Uterus (tissue), 4 donors: Measurements from ENCODE around the gene RRP1B. TPM values are rescaled to one million over a fixed set of nuclear protein-coding genes. Genes with fewer than 3 reads are reported as not detected.

Source experiments
- DNase-seq, 2 donors: peaks; one replicate each; pipeline ENCODE4 v3.0.0-alpha.2; 2019 to 2020
- H3K27ac ChIP-seq, 2 donors: fragments of 200-600 bp; sonication (generic); 1 replicate in 1 of 2; 2 replicates in 1 of 2; pipeline ENCODE4 v1.5.1; 2016 to 2018
- H3K27me3 ChIP-seq, 2 donors: fragments of 200-600 bp; sonication (generic); one replicate each; pipeline ENCODE4 v1.5.1; 2018 to 2019; ENCODE audit warnings: control low read depth in 1 of 2
- H3K36me3 ChIP-seq, 2 donors: fragments of 200-600 bp; sonication (generic); one replicate each; pipeline ENCODE4 v1.5.1; 2019; ENCODE audit warnings: control low read depth in 1 of 2
- H3K4me1 ChIP-seq, 2 donors: fragments of 200-600 bp; sonication (generic); one replicate each; pipeline ENCODE4 v1.5.1; 2018 to 2019; ENCODE audit warnings: control low read depth in 1 of 2
- H3K4me3 ChIP-seq, 2 donors: fragments of 200-600 bp; sonication (generic); 1 replicate in 1 of 2; 2 replicates in 1 of 2; pipeline ENCODE4 v1.5.1; 2018 to 2019; ENCODE audit warnings: mild to moderate bottlenecking in 1 of 2
- H3K9me3 ChIP-seq, 2 donors: fragments of 200-600 bp; sonication (generic); one replicate each; pipeline ENCODE4 v1.5.1; 2019; ENCODE audit warnings: control low read depth in 1 of 2
- CTCF ChIP-seq, 4 experiments: fragments of 200-600 bp in 2 of 4; fragments of 450-650 bp in 2 of 4; sonication (generic) in 2 of 4; IDR thresholded peaks; one replicate each; pipeline ENCODE4 v1.5.1; 2016 to 2019; ENCODE audit warnings: antibody characterized with exemption in 4 of 4, mild to moderate bottlenecking in 2 of 4, moderate library complexity in 1 of 4
- POLR2A ChIP-seq, 2 donors: fragments of 450-650 bp; IDR thresholded peaks; one replicate each; pipeline ENCODE4 v1.6.1; 2016; ENCODE audit warnings: antibody characterized with exemption in 2 of 2, mild to moderate bottlenecking in 1 of 2, moderate library complexity in 1 of 2
- intact Hi-C: fragments of 100-400 bp; cut with DNase I; formaldehyde crosslinking; loops from one replicate; pipeline ENCODE4 v1.15.1; 2023; ENCODE audit warnings: low total_unique reads
- total RNA-seq, 4 donors: library from RNA; depleted of rRNA in 3 of 4; stranded (reverse); fragments of >200 nt in 3 of 4; gene quantifications; one replicate each; pipeline versions ENCODE4 v1.1.0 to v1.2.4, GENCODE V29; 2014 to 2023
- donor health status: DM: yes; HTN: yes; CAD: no.

RRP1B gene
- total RNA-seq, 4 donors from 2014 or later, result 9.7 to 28.1 (median 19.3) TPM

GRCh38 chr21:43721939-43722338 lies 62.6 kb downstream of the RRP1B start:
- no peak overlapping the region for H3K27ac ChIP-seq
- no peaks in the 10 kb centered on the region for H3K9me3 ChIP-seq
- no peaks in the 10 kb centered on the region for H3K36me3 ChIP-seq
- TF ChIP-seq CTCF (IDR thresholded peaks at IDR 0.05), result no peak
- no peak for TF ChIP-seq POLR2A (IDR thresholded peaks at IDR 0.05)
- peaks cover 3 to 22% of the 10 kb centered on the region in 2 donors for H3K4me1 ChIP-seq
- no peaks in the 10 kb centered on the region for H3K27me3 ChIP-seq
- no peak for DNase-seq
- no peak overlapping the region for H3K4me3 ChIP-seq
- intact Hi-C loops, result no loop called here

- intact Hi-C loops, result no loop called here
- TF ChIP-seq POLR2A (IDR thresholded peaks at IDR 0.05) (no peak), CTCF (IDR thresholded peaks at IDR 0.05) (no peak)
- H3K4me1 ChIP-seq, result peaks cover 3 to 34% of the 10 kb centered on the region in 2 donors
- no peak for DNase-seq
- no peaks in the 10 kb centered on the region for H3K36me3 ChIP-seq
- no peaks in the 10 kb centered on the region for H3K9me3 ChIP-seq
- H3K4me3 ChIP-seq, result no peak overlapping the region
- H3K27ac ChIP-seq, result no peak overlapping the region
- H3K27me3 ChIP-seq, result no peaks in the 10 kb centered on the region
These were observed 64.3 kb downstream of the RRP1B start for GRCh38 chr21:43723648-43724047.

GRCh38 chr21:43726686-43727518 lies 67.5 kb downstream of the RRP1B start:
- TF ChIP-seq CTCF (IDR thresholded peaks at IDR 0.05) (no peak), POLR2A (IDR thresholded peaks at IDR 0.05) (no peak)
- Histone ChIP-seq H3K27ac (peak overlapping the region; percentile 92 to 98), H3K4me3 (no peak overlapping the region), H3K4me1 (peaks cover 0 to 26% of the 10 kb centered on the region in 2 donors), H3K36me3 (no peaks in the 10 kb centered on the region), H3K9me3 (no peaks in the 10 kb centered on the region), H3K27me3 (no peaks in the 10 kb centered on the region)
- intact Hi-C loops, result no loop called here
- no peak for DNase-seq

DNA sequence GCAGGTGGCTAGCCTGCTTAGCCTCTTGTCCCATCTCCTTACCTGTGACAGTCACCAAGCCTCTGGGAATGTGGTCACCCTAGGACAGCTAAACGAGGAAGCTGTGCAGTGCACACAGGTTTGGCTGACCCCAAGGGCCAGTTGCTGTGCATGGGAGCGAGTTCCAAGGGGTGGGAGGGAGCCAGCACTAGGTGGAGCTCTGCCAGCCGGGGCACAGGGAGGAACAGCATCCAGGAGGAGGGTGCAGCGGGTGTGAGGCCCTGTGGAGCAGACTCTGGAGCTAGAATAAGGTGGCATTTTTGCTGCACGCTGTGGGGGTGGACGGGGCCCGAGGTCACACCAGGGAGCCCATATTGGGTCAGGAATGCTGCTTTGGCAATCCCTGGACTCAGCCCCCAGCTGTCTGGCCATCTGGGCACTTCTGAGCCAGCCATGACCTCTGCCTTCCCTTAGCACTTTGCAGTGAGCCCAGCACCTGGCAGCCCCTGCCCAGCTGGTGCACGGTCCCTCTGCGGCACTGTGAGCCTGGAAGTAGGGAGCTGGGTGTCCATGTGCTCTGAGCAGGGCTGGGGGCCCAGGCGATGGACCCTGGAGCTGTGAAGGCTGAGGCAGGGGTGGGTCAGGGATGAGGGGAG lies 68.3 kb downstream of the RRP1B start:
- DNase-seq, result peak; percentile 53
- no peaks in the 10 kb centered on the region for H3K27me3 ChIP-seq
- peak overlapping the region; percentile 92 to 98 for H3K27ac ChIP-seq
- no peaks in the 10 kb centered on the region for H3K36me3 ChIP-seq
- no peaks in the 10 kb centered on the region for H3K9me3 ChIP-seq
- TF ChIP-seq POLR2A (IDR thresholded peaks at IDR 0.05) (no peak), CTCF (IDR thresholded peaks at IDR 0.05) (no peak)
- H3K4me3 ChIP-seq, result peak overlapping the region in 1 of 2 donors; percentile 55
- H3K4me1 ChIP-seq, result peaks cover 0 to 31% of the 10 kb centered on the region in 2 donors
- intact Hi-C loops, result no loop called here

DNA sequence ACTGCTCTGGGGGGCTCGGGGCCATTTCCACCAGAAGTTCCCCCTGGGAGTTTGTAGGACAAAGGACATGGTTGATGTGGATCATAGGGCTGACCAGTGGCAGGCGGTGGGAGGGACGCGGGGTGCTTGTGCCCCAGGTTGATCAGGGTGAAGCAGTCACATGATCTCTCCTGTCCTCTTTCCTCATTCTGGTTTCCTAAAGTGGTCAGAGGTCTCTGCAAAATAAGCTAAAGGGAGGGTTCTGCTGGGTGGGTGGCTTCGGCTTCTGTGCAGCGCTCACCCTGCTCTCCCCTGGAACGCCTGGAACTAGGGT lies 68.8 kb downstream of the RRP1B start:
- no peaks in the 10 kb centered on the region for H3K9me3 ChIP-seq
- DNase-seq, result peak in 1 of 2 donors; percentile 47
- peaks cover 0 to 31% of the 10 kb centered on the region in 2 donors for H3K4me1 ChIP-seq
- no peaks in the 10 kb centered on the region for H3K27me3 ChIP-seq
- peak overlapping the region; percentile 92 to 98 for H3K27ac ChIP-seq
- H3K36me3 ChIP-seq, result no peaks in the 10 kb centered on the region
- no peak for TF ChIP-seq POLR2A (IDR thresholded peaks at IDR 0.05)
- no peak for TF ChIP-seq CTCF (IDR thresholded peaks at IDR 0.05)
- intact Hi-C loops, result no loop called here
- peak overlapping the region; percentile 53 to 55 for H3K4me3 ChIP-seq
